ENCODE measurements around the gene SCYGR3. TPM values are rescaled to one million over a fixed set of nuclear protein-coding genes. Genes with fewer than 3 reads are reported as not detected.
"Not testable (repeated sequence)": the region's sequence is repeated elsewhere in the genome, so short reads cannot be mapped to it uniquely, and the experiment has no call there.

SCYGR3 gene
- total and polyA plus RNA-seq, 2 experiments from 2014 or later: not detected

- Mint-ChIP-seq H3K27me3 (ENCODE audit: insufficient read depth, low read depth, poor library complexity) (no peaks in the 10 kb centered on the region), H3K36me3 (ENCODE audit: low read depth) (no peaks in the 10 kb centered on the region), H3K9me3 (no peaks in the 10 kb centered on the region), H3K4me1 (peaks cover 9% of the 10 kb centered on the region; the same call in 2 of the 3 replicates), H3K4me3 (no peak overlapping the region), H3K27ac (no peak overlapping the region)
- Histone ChIP-seq H3K27ac (ENCODE audit: low read depth) (no peak overlapping the region), H3K36me3 (ENCODE audit: insufficient read depth) (no peaks in the 10 kb centered on the region), H3K9me2 (ENCODE audit: insufficient read depth) (no peaks in the 10 kb centered on the region), H2AFZ (peak overlapping the region; percentile 69; the same call in 1 of the 2 replicates), H3K79me2 (replicated peaks; ENCODE audit: insufficient read depth) (no peaks in the 10 kb centered on the region), H4K20me1 (replicated peaks; ENCODE audit: insufficient read depth) (no peaks in the 10 kb centered on the region), H3K4me1 (ENCODE audit: insufficient read depth) (peaks cover 10% of the 10 kb centered on the region; the same call in 1 of the 2 replicates), H3K27me3 (ENCODE audit: insufficient read depth) (no peaks in the 10 kb centered on the region), H3K4me2 (no peak overlapping the region), H3F3A (replicated peaks; ENCODE audit: low read depth) (no peaks in the 10 kb centered on the region), H3K4me3 (no peak overlapping the region)
- TF ChIP-seq POLR2AphosphoS5 (IDR thresholded peaks at IDR 0.05; ENCODE audit: low read depth): no peak
- TF ChIP-seq NANOG (IDR thresholded peaks at IDR 0.05; ENCODE audit: borderline replicate concordance): no peak
- no peak for TF ChIP-seq REST (IDR thresholded peaks at IDR 0.05; ENCODE audit: unreplicated experiment)
- no peak for TF ChIP-seq JUNB (IDR thresholded peaks at IDR 0.05; ENCODE audit: unreplicated experiment)
- TF ChIP-seq CTCF (conservative IDR thresholded peaks at IDR 0.05; ENCODE audit: low read depth in 2 of 2): no peak
- DNase-seq (ENCODE audit: low spot score) (no peak), ATAC-seq (no peak)
These were observed 12.3 kb downstream of the SCYGR3 start for GRCh38 chr2:227602358-227602757.

GRCh38 chr2:227598835-227599503, 15.7 kb downstream of the SCYGR3 start, which contains the start of gene SCYGR2:
Gene SCYGR2, plus strand, starts transcription at chr2:227598893. Its CDS starts 0 bp downstream, at chr2:227598893.
- H3K27ac Mint-ChIP-seq; H3F3A ChIP-seq (replicated peaks; ENCODE audit: low read depth): not testable (repeated sequence)

More at GRCh38 chr2:227598835-227599503, 15.7 kb downstream of the SCYGR3 start, which contains the start of gene SCYGR2:
- not testable (repeated sequence) for H3K4me2 ChIP-seq; H3K27ac ChIP-seq (ENCODE audit: low read depth); H3K4me3 Mint-ChIP-seq; H3K36me3 ChIP-seq (ENCODE audit: insufficient read depth); H3K9me3 Mint-ChIP-seq; H3K9me2 ChIP-seq (ENCODE audit: insufficient read depth); H3K27me3 ChIP-seq (ENCODE audit: insufficient read depth); DNase-seq (ENCODE audit: low spot score); H3K27me3 Mint-ChIP-seq (ENCODE audit: insufficient read depth, low read depth, poor library complexity); H3K4me3 ChIP-seq; H4K20me1 ChIP-seq (replicated peaks; ENCODE audit: insufficient read depth); H3K36me3 Mint-ChIP-seq (ENCODE audit: low read depth); ATAC-seq; H3K79me2 ChIP-seq (replicated peaks; ENCODE audit: insufficient read depth)
- H2AFZ ChIP-seq: peak within 1 kb of the TSS; percentile 53
- peaks cover 14% of the 10 kb centered on the region; the same call in 2 of the 3 replicates for H3K4me1 Mint-ChIP-seq
- peaks cover 10% of the 10 kb centered on the region; the same call in 1 of the 2 replicates for H3K4me1 ChIP-seq (ENCODE audit: insufficient read depth)

Data from GM23338 (cell line).